ENCODE results near the gene ATP12A. TPM values are rescaled to one million over a fixed set of nuclear protein-coding genes. Genes with fewer than 3 reads are reported as not detected.

ATP12A gene
- total RNA-seq, 1 donor from 2014 or later = not detected

DNA sequence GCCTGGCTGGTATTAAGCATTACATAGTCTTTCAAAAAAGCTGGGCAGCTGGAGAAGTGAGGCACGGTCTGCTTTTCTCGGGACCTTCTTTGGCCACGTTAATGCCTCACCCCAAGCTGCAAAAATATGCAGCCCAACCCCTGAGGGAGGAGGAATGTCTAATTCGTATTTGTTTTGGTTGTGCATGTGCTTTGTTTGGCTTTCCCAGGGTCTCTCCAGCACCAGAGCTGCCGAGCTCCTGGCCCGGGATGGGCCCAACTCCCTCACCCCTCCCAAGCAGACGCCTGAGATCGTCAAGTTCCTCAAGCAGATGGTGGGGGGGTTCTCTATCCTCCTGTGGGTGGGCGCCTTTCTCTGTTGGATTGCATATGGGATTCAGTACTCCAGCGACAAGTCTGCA, 7.9 kb downstream of the ATP12A start:
- no peak for DNase-seq (ENCODE audit: low spot score)

DNA sequence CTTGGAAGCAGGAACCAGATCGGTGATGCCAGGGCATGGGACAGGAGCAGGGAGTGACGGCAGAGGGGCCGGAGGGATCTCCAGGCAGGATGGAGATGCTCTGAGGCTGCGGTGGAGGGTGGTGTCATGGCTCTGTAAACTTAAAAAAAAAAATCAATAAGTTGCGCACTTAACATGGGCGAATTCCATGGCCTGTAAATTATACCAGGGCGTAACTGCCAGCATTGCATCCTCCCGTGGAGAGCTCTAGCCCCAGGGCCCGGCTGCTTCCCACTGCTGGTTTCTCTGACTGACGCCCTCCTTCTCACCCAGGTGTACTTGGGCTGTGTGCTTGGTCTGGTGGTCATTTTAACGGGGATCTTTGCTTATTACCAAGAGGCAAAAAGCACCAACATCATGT, 8.7 kb downstream of the ATP12A start:
- DNase-seq (ENCODE audit: low spot score) = no peak

DNA sequence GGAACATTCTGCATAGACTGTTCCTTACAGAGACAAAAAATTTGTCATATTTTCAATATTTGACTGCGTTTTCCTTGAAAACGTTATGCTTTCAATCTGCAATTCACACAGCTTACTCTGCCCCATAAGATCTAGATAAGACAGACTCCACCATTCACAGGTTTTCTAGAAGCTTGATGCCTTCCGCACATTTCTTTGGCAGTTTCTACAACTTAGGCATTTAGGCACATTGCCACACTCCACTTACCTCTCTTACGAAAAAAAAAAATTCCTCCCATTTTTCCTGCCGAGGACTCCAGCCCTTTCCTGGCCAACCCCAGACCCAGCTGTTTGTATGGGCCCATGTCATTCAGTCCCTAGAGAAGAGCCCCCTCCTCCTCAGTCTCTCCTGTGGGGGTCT, 11.2 kb downstream of the ATP12A start:
- no peak for DNase-seq (ENCODE audit: low spot score)

DNA sequence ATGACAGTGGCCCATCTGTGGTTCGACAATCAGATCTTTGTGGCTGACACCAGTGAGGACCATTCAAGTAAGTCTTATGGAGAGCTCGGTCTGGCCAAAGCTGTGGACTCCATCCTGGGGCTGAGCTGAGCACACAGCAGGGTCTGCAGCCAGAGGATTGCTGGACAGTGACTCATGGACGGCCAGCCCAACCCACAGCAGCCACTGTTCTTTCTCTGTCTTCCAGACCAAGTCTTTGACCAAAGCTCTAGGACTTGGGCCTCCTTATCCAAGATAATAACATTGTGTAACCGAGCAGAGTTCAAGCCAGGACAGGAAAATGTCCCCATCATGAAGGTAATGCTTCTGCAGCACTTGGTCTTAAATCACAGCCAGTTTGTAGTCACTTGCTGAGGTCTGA, 12.4 kb downstream of the ATP12A start:
- no peak for DNase-seq (ENCODE audit: low spot score)

DNA sequence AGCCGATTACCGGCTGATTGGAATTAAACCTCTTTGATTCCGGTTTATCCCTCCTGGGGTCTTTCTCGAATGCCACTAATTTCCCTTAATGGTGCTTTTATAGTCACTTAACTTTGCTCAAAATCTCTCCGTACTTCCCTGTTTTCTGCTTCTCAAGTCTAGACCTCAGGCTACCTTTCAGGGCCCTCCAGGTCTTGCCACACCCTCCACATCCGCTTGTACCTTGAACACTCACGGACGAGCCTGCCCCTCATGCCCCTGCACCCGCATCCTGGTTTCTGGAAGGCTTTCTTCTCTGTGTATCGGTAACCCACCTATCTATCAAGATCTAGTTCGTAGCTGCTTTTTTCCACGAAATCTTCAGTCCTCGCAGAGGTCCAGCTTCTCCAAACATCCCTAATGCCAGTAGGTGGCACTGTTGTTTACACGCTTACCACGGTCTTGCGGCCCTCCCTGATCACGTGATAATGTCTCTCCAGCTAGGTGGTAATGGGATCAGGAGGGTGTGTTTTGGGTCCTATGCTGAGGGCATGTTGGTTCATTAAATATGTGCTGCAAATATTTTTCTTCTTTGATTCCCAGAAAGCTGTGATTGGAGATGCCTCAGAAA, 13.8 kb downstream of the ATP12A start:
- DNase-seq (ENCODE audit: low spot score) = no peak

DNA sequence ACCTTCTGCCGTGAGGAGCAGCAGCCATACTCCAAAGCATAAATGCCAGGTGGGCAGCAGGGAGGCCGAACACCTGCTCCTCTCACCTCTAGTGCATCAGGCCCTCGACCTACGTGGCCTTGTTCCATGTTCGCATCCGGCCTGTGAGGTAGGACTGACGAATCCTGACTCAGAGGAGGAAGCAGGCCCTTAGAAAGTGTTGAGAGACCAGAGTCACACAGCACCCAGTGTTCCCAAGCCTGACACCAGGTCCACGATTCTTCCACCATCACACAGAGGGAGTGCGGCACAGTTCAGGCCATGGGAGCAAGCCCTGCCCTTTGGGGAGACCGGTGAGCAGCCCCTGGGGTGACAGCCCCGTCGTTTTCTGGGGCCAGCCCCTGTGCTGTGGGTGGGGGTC, 14.7 kb downstream of the ATP12A start:
- no peak for DNase-seq (ENCODE audit: low spot score)

DNA sequence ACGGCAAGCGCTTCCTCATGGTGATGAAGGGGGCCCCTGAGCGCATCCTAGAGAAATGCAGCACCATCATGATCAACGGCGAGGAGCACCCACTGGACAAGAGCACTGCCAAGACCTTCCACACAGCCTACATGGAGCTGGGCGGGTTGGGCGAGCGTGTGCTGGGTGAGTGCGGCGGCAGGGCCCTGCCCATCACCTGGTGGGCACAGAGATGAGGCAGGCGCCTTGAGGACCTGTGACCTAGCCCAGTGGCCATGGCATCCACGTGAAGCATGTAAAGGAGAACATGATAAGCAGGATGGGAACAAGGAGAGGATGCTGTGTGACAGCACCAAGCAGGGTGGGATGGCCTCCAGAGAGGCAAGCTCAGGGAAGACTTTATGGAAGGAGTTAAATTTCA, 18.5 kb downstream of the ATP12A start:
- no peak for DNase-seq (ENCODE audit: low spot score)

DNA sequence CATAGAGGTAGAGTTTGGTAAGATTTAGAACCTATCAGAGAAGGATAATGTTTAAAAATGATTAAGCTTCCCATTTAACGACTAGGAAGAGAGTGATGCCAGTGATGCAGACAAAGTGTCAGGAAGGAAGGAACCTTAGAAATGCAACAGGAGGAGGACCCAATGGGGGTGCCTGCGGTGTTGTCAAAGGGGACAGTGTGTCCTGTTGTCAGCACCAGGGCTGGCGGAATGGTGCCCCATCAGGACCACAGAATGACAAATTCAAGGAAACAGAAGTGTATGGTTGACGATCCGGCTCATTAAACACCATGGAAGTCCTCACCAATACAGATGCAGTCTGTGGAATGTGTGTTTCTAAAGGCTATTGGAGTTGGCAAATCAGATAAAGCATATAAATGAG, 19.3 kb downstream of the ATP12A start:
- no peak for DNase-seq (ENCODE audit: low spot score)

DNA sequence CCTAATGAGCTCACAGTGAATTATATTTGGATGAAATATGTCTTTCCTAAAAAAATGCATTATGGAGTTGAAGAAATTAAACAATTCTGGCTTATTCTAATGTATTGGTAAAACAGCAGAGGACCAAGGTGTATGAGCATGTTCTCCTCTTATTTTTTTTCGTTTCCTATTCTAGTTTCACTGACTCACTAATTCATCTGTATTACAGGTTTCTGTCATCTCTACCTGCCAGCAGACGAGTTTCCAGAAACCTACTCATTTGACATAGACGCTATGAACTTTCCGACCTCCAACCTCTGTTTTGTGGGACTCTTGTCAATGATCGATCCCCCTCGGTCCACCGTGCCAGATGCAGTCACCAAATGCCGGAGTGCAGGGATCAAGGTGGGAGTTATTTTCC, 20.3 kb downstream of the ATP12A start:
- DNase-seq (ENCODE audit: low spot score) = no peak

DNA sequence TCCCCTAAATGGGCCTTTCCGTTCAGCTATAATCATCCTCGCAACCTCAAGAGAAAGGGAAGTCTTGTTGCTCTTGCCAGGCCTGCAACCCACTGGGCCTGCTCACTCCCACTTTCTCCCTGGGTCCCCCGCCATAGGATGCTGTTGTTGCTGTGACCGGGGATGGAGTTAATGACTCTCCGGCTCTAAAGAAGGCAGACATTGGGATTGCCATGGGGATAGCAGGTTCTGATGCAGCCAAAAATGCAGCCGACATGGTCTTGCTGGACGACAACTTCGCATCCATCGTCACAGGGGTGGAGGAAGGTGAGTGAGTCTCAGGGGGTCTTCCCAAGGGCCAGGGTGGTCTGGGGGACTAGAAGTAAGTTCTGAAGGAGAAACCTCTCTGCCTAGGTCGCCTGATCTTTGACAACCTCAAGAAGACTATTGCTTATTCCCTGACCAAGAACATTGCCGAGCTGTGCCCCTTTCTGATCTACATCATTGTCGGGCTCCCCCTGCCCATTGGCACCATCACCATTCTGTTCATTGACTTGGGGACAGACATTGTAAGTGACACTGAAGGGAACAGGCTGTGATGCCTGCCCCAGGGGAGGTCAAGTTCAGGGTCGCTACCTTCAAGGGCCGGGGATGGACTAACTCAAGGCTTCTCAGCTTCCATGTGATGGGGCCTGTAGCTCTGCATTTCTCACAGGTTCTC, 26.8 kb downstream of the ATP12A start:
- no peak for DNase-seq (ENCODE audit: low spot score)

DNA sequence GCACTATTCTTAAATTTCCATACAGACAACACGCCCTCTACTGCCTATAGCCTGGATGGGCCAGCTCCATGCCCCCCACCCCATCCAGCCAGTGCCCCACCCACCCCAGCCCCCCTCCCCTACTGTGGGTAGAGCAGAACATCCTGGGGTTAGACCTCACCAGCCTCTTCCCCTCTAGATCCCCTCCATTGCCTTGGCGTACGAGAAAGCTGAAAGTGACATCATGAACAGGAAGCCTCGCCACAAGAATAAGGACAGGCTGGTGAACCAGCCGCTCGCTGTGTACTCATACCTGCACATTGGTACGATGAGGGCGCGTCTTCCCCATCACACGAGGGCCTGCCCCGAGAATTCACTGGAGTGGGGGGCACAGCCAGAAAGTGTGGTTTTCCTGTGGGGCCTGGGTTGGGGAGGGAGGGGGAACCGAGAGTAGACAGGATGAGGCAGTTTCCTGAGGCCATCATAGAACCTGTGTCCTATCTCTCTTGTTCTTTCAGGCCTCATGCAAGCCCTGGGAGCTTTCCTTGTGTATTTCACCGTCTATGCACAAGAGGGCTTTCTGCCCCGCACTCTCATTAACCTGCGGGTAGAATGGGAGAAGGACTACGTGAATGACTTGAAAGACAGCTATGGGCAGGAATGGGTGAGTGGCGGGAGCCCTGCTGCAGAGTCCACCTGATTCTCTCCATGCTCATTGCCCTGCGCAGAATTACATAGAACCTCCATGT, 29.1 kb downstream of the ATP12A start:
- DNase-seq (ENCODE audit: low spot score) = no peak

DNA sequence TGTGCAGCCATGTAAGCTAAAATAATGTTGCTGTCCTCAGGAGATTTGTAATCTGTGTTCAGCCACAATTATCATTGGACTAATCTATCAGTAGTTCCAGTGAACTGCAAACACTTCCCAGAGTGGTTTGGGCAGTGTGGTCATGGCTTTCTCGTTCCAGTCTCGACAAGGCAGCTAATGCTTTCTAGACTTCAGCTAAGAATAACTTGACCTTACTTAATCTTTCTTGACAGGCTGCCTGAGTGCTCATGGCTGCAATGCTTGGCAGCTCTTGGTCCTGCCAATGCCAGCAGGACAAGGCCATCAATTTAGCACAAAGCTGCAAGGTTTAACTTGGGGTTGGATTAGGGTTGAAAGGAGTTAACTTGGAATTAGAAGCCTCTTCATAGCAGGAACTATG, 32.8 kb downstream of the ATP12A start:
- no peak for DNase-seq (ENCODE audit: low spot score)

DNA sequence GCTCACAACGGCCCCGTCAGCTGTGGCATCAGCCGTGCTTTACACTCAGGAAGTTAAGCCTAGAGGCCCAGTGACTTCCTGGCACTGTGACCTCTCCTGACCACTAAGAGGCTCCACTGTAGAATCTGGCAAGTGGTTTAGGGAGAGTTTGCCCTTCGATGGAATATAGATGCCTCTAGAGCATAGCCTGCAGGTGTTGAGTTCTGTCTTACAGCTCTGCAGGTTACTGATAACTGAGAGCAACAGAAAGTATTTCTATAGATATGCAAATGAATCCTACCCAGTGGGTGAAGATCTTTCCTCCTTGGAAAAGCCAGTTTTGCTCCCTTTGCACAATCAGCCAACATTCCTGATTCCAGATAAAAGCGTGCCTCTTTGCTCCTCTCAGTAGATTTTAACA, 35.8 kb downstream of the ATP12A start:
- no peak for DNase-seq (ENCODE audit: low spot score)

DNA sequence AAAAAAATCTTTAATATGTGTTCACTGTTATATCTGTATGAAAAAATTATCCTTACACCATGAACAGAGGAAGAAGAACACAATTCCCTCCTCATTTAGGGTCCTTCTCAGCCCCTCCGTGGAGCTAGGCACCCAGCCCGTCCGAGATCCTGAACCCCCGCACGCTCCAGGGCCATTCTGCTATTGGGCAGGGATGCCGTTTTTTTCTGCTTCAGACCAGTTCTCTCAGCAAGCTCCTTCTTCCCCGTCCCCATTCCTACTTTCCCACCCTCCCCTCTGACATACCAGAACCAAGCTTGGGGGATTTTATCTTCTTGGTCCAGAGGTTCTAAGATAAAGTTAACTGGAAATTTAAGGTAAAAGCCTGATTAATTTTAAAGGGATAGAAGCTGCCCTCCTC, 36.2 kb downstream of the ATP12A start:
- no peak for DNase-seq (ENCODE audit: low spot score)

DNA sequence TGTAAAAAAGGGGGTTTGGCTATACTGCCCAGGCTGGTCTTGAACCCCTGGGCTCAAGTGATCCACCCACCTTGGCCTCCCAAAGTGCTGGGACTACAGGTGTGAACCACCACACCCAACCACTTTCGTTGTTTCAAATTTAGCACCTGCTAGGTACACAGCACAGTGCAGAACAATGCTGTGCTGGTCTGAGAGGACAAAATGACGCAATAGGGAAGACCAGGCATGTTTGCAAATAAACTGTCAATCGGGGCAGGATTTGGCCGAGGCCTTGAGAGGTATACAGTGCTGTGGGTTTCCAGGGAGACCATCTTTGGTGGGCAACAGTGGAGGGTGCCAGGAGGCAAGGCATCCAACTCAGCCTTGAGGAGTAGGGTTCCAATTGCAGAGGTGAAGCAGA, 37.0 kb downstream of the ATP12A start:
- DNase-seq (ENCODE audit: low spot score) = no peak

DNA sequence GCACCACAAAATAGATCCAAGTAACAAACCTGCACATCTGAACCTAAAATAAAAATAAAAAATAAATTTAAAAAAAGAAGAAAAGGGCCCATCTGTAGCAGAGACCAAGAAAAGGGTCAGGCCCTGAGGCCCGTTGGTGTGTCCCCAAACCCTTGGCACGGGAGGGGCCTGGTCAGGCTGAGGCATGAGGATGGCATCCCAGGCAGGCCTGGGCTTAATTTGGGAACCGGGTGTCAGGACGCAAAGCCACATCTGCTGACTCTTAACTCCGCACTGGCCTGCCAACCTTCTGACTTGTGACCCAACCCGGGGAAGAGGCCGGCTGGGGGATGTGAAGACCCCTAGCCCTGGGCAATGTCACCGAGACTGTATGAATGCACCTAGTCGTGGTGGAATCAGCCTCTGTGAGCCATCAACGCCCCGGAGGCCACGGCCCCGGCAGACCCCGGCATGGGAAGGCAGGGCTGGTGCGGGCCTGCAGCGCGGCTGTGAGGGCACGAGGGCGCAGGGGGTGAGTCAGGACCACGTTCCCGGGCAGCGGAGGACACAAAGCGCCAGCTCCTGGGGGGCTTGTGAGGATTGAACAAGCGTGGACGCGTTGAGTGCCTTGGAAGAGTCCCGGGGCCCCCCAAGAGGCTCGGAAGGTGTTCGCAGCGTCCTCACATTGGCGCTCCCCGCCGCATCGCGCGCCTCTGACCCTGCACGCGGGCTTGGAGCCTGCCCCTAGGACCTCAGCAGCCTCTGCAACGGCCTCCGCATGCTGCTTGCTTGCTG, 38.2 kb downstream of the ATP12A start:
- DNase-seq (ENCODE audit: low spot score) = no peak

DNA sequence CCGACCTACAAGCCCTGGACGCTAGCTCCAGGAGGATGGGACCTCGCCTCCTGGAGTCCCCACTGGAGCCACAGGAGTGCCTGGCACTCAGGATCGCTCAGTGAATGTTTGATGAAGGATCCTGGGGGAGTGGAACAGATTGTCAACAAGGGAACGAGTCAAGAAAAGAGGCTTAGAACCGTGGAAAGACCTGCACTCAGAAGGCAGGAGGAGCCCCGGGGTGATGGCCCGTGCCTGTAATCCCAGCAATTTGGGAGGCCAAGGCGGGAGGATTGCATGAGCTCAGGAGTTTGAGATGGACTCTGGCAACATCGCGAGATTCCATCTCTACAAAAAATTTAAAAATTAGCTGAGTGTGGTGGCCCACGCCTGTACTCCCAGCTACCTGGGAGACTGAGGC, 38.9 kb downstream of the ATP12A start:
- no peak for DNase-seq (ENCODE audit: low spot score)

DNA sequence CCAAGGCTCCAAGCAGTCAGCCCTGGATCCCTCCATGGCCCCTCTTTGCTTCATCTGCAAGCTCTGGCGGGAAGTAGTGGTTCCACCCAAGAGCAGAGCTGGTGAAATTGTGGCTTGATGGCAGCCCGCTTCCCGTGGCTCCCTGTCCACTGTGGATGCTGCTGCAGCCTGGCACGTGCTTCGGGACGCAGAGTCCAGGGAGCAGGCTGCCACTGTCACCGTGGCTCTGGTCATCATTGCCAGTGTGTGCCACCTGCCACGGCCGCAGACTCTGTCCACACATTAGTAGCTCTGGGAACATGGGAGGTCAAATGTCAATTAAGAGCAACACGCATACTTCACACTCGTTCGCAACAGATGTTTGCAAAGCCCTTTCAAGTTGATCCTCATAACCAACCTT, 43.0 kb downstream of the ATP12A start:
- no peak for DNase-seq (ENCODE audit: low spot score)

DNA sequence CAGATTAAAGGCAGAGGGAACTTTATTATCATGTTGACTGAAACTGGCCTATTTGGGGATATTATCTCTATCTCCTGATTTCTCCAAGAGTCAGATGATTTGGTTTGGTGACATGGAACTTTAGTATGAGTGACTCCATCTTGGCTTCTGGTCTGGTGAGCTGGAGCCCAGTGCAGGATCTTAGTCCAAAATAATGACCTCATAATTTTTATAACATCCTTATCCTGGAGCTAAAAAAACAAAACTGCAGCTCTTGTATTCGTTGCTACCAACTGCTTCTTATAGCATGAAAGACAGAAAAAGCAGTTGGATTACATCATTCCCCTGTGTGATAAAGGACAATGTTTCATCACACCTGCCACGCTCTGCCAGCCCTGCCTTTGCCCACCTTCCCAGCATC, 44.5 kb downstream of the ATP12A start:
- no peak for DNase-seq (ENCODE audit: low spot score)

DNA sequence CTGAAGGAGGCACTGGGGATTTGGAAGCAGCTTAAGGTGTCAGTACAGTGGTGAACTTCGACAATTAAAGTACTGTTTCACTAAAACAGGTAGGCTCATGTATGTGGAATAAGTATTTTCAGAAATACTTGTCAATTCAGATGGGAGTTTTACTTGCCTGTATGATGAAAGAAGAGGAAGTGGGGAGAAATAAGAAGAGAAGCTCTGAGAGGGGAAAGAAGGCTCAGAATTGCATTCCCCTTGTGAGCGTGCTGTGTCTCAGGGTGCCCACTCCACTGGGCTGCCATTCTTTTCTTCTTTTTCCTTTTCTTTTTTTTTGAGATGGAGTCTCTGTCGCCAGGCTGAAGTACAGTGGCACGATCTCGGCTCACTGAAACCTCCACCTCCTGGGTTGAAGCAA, 45.2 kb downstream of the ATP12A start:
- DNase-seq (ENCODE audit: low spot score) = no peak

DNA sequence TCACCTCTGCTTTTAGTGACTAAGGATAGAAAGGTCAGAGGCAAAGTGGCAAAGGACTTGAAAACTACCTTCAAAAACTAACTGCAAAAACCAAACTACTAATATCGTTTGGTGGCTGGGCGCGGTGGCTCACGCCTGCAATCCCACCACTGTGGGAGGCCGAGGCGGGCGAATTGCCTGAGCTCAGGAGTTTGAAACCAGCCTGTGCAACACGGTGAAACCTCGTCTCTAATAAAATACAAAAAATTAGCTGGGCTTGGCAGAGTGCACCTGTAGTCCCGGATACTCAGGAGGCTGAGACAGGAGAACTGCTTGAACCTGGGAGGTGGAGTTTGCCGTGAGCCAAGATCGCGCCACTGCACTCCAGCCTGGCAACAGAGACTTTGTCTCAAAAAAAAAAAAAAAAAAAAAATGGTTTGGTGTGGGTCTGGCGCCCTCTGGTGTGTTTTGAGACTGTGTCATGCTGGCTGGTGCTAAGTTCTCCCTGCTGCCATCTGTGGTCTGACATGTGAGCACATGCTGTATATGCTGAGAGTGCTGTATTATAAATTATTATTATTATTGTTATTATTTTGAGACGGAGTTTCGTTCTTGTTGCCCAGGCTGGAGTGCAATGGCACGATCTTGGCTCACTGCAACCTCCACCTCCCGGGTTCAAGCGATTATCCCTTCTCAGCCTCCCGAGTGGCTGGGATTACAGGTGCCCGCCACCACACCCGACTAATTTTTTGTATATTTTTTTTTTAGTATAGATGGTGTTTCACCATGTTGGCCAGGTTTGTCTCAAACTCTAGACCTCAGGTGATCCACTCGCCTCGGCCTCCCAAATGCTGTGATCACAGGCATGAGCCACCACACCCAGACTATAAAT, 47.8 kb downstream of the ATP12A start:
- peak; percentile 76 for DNase-seq (ENCODE audit: low spot score)
